ENCODE data around the gene UAP1L1. TPM values are rescaled to one million over a fixed set of nuclear protein-coding genes. Genes with fewer than 3 reads are reported as not detected.

UAP1L1 gene
- total RNA-seq, 2 experiments from 2014 or later, result 6.5 to 6.8 TPM

GRCh38 chr9:137053944-137054931, 23.1 kb upstream of the UAP1L1 start, which contains the start of gene ENTPD2:
TSS of gene ENTPD2 (minus strand) at chr9:137054061. CDS start at chr9:137053997, 64 bp downstream.
- Mint-ChIP-seq H3K4me1 (ENCODE audit: low read depth) (no peaks in the 10 kb centered on the region), H3K9me3 (no peaks in the 10 kb centered on the region), H3K4me3 (no peak within 1 kb of the TSS), H3K27me3 (peaks cover 29% of the 10 kb centered on the region), H3K27ac (no peak within 1 kb of the TSS), H3K36me3 (ENCODE audit: low read depth) (no peaks in the 10 kb centered on the region)
- H3K9me3 ChIP-seq (ENCODE audit: control insufficient read depth in 1 of 2, insufficient read depth in 1 of 2, low read length in 2 of 2), result peaks cover 0 to 34% of the 10 kb centered on the region in 2 experiments
- H3K4me3 ChIP-seq (ENCODE audit: low read length), result no peak within 1 kb of the TSS
- intact Hi-C loops (cut with DNase I, micrococcal nuclease), result no loop called here
- no peak for TF ChIP-seq CTCF (IDR thresholded peaks at IDR 0.05)
- peaks cover 26% of the 10 kb centered on the region for H3K4me1 ChIP-seq (ENCODE audit: insufficient read depth, low read length)
- CTCF ChIA-PET, result no interaction called here
- H3K27me3 ChIP-seq (ENCODE audit: control insufficient read depth in 1 of 2, insufficient read depth in 2 of 2, low read length in 2 of 2), result peaks cover 42 to 44% of the 10 kb centered on the region in 2 experiments
- ATAC-seq (ENCODE audit: poor library complexity) (peak; percentile 67), DNase-seq (peak in 6 of 14 experiments; percentile 40 to 69 (median 62))
- H3K36me3 ChIP-seq (ENCODE audit: insufficient read depth, low read length), result no peaks in the 10 kb centered on the region
- H3K27ac ChIP-seq (ENCODE audit: low read depth in 1 of 2, low read length in 2 of 2), result no peak within 1 kb of the TSS
- POLR2A ChIA-PET, result interaction anchor here (0.6 kb wide), 1 partner anchor 122 kb away, joined by 3 read pairs; no protein-coding TSS in a partner anchor

- ATAC-seq (ENCODE audit: poor library complexity), result no peak
- Mint-ChIP-seq H3K4me3 (no peak overlapping the region), H3K27me3 (peaks cover 22% of the 10 kb centered on the region), H3K9me3 (no peaks in the 10 kb centered on the region), H3K36me3 (ENCODE audit: low read depth) (no peaks in the 10 kb centered on the region), H3K4me1 (ENCODE audit: low read depth) (no peaks in the 10 kb centered on the region), H3K27ac (no peak overlapping the region)
- Histone ChIP-seq H3K36me3 (ENCODE audit: insufficient read depth, low read length) (no peaks in the 10 kb centered on the region), H3K27me3 (ENCODE audit: control insufficient read depth in 1 of 2, insufficient read depth in 2 of 2, low read length in 2 of 2) (peaks cover 34 to 37% of the 10 kb centered on the region in 2 experiments), H3K4me3 (ENCODE audit: low read length) (no peak overlapping the region), H3K9me3 (ENCODE audit: control insufficient read depth in 1 of 2, insufficient read depth in 1 of 2, low read length in 2 of 2) (peaks cover 0 to 26% of the 10 kb centered on the region in 2 experiments), H3K4me1 (ENCODE audit: insufficient read depth, low read length) (peaks cover 19% of the 10 kb centered on the region), H3K27ac (ENCODE audit: low read depth in 1 of 2, low read length in 2 of 2) (no peak overlapping the region)
- ChIA-PET POLR2A (no interaction called here), CTCF (no interaction called here)
- TF ChIP-seq CTCF (IDR thresholded peaks at IDR 0.05), result no peak
- intact Hi-C loops (cut with DNase I, micrococcal nuclease), result no loop called here
- DNase-seq, result no peak
These were observed 22.4 kb upstream of the UAP1L1 start for GRCh38 chr9:137054932-137055384.

GRCh38 chr9:137055385-137056364, 21.6 kb upstream of the UAP1L1 start:
- ChIA-PET POLR2A (no interaction called here), CTCF (no interaction called here)
- Mint-ChIP-seq H3K4me3 (no peak overlapping the region), H3K9me3 (no peaks in the 10 kb centered on the region), H3K27me3 (peaks cover 15% of the 10 kb centered on the region), H3K4me1 (ENCODE audit: low read depth) (no peaks in the 10 kb centered on the region), H3K36me3 (ENCODE audit: low read depth) (no peaks in the 10 kb centered on the region), H3K27ac (no peak overlapping the region)
- H3K27ac ChIP-seq (ENCODE audit: low read depth in 1 of 2, low read length in 2 of 2), result no peak overlapping the region
- DNase-seq (no peak), ATAC-seq (ENCODE audit: poor library complexity) (no peak)
- intact Hi-C loops (cut with DNase I, micrococcal nuclease), result no loop called here
- H3K4me1 ChIP-seq (ENCODE audit: insufficient read depth, low read length), result peaks cover 19% of the 10 kb centered on the region
- peaks cover 0 to 19% of the 10 kb centered on the region in 2 experiments for H3K9me3 ChIP-seq (ENCODE audit: control insufficient read depth in 1 of 2, insufficient read depth in 1 of 2, low read length in 2 of 2)
- no peak overlapping the region for H3K4me3 ChIP-seq (ENCODE audit: low read length)
- no peaks in the 10 kb centered on the region for H3K36me3 ChIP-seq (ENCODE audit: insufficient read depth, low read length)
- peaks cover 27 to 30% of the 10 kb centered on the region in 2 experiments for H3K27me3 ChIP-seq (ENCODE audit: control insufficient read depth in 1 of 2, insufficient read depth in 2 of 2, low read length in 2 of 2)
- TF ChIP-seq CTCF (IDR thresholded peaks at IDR 0.05), result no peak

Measured in CD4-positive, alpha-beta T cell (primary cell).